Lower leg skin (tissue), 3 donors: Measurements from ENCODE around the gene MSANTD2.

Experiments
- POLR2A ChIP-seq, 2 donors: fragments of 450-650 bp; IDR thresholded peaks; one replicate each; pipeline ENCODE4 v1.6.1; 2016 to 2017; ENCODE audit warnings: antibody characterized with exemption in 2 of 2, mild to moderate bottlenecking in 1 of 2, moderate library complexity in 1 of 2
- TF ChIP-seq, protein P1 (sequence below), 3 donors: fragments of 450-650 bp; IDR thresholded peaks; one replicate each; pipeline ENCODE4 v1.5.1; 2016; ENCODE audit warnings: antibody characterized with exemption in 3 of 3, mild to moderate bottlenecking in 3 of 3, moderate library complexity in 2 of 3

DNA sequence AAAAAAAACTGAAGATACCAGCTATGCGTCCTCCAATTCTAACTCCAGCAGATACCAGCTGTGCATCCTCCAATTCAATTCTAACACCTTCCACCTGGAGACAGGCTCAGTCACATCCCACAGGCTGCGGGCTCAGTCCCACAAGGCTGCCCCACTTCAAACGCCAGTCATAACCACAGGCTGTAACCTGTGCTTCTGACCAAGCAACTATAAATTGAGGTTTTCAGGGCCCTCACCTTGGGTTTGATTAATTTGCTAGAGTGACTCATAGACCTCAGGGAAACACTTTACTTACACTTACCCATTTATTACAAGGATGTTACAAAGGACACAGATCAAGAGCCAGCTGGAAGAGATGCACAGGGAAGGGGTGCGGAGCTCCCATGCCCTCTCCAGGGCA, 32.4 kb upstream of the MSANTD2 start:
- TF ChIP-seq, protein P1, sequence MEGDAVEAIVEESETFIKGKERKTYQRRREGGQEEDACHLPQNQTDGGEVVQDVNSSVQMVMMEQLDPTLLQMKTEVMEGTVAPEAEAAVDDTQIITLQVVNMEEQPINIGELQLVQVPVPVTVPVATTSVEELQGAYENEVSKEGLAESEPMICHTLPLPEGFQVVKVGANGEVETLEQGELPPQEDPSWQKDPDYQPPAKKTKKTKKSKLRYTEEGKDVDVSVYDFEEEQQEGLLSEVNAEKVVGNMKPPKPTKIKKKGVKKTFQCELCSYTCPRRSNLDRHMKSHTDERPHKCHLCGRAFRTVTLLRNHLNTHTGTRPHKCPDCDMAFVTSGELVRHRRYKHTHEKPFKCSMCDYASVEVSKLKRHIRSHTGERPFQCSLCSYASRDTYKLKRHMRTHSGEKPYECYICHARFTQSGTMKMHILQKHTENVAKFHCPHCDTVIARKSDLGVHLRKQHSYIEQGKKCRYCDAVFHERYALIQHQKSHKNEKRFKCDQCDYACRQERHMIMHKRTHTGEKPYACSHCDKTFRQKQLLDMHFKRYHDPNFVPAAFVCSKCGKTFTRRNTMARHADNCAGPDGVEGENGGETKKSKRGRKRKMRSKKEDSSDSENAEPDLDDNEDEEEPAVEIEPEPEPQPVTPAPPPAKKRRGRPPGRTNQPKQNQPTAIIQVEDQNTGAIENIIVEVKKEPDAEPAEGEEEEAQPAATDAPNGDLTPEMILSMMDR (IDR thresholded peaks at IDR 0.05), result no peak
- TF ChIP-seq POLR2A (IDR thresholded peaks at IDR 0.05), result no peak
